GM12873 (cell line): Measurements from ENCODE around the gene OPRL1.
A peak's percentile ranks its signal among the peaks of the same experiment; 100 is the strongest.

Experiments used
- TF ChIP-seq, protein P1 (sequence below): IDR thresholded peaks from 2 replicates; pipeline ENCODE4 v1.5.1; 2012; ENCODE audit warnings: low read depth, mild to moderate bottlenecking, moderate library complexity, low read length, control low read depth; ENCODE audit not compliant: insufficient read depth; ENCODE audit errors: missing control alignments

OPRL1 gene

DNA sequence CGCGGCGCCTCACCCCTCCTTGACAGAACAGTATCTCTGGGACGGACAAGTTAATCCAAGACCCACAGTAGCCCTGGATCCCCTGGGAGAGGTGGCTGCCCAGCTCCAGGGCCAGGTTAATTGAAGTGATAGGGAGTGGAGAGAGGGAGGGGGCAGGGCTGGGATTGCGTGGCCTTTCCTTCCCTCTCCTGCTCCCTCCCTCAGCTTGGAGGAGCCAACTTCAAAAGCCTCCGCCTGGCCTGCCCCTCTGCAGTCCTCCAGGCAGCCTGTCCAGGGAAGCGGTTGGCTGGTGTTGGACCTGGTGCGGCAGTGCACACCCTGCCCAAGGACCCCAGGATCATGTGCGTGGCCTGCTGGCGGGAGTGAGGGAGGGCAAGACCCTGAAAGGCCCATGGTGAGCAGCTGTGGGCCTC, 43.9 kb upstream of the OPRL1 start, which contains the start of gene C20orf204:
C20orf204 (plus strand) TSS at position 250 of the 413 bp plus-strand sequence; CDS start at position 392, 142 bp downstream.
- TF ChIP-seq, protein P1, sequence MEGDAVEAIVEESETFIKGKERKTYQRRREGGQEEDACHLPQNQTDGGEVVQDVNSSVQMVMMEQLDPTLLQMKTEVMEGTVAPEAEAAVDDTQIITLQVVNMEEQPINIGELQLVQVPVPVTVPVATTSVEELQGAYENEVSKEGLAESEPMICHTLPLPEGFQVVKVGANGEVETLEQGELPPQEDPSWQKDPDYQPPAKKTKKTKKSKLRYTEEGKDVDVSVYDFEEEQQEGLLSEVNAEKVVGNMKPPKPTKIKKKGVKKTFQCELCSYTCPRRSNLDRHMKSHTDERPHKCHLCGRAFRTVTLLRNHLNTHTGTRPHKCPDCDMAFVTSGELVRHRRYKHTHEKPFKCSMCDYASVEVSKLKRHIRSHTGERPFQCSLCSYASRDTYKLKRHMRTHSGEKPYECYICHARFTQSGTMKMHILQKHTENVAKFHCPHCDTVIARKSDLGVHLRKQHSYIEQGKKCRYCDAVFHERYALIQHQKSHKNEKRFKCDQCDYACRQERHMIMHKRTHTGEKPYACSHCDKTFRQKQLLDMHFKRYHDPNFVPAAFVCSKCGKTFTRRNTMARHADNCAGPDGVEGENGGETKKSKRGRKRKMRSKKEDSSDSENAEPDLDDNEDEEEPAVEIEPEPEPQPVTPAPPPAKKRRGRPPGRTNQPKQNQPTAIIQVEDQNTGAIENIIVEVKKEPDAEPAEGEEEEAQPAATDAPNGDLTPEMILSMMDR, result no peak

DNA sequence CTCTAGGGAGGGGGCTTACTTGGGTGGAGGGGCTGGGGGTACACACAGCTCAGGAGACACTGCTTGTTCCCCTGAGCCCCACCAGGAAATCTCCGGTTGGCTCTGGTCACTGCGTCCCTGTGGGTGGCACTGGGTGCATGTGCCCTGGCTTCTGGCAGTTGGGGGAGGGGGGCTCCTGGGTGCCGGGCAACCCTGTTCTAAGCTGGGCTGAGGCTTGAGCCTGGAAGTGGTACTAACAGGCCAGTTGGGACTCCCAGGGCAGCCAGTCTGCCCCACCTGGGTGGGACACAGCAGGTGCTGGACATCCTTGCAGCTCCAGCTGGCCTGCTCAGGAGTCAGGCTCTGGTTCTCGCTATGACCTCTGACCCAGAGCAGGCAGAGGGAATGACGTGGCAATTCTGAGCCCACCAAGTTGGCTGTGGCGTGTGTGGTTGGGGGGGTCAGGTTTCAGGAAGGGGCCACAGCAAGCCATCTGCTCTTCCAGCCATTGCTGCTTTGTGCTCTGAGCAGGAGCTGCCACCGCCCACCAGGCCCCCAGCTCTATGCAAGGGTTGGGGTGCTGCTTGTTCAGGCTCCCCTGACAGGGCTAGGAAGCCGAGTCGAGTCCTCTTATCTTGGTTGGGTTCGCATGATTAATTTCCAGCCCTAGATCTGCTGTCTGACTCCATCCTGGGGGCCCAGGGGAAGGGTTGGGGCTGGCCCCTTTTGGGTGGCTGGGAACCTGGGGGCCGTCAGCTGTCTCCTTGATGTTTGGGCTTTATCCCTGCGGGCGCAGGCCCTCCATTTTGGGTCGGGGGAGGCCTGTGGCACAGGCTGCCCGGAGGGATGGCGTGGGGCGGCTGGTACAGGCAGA, 43.3 kb upstream of the OPRL1 start:
- TF ChIP-seq, protein P1, result no peak

DNA sequence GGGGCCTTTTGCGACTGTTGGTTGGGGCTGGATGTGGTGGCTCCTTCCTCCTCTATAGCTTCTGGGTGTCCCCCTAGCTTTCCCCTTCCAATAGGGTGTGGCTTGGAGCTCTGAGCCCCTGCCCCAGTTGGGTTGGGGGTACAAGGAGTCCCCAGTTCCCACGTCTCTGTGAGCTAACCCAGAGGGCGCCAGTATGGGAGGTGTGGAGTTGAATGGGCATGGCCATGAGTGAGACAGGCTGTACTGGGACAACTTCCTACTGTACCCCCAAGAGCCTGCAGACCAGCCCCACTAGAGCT, 42.7 kb upstream of the OPRL1 start:
- TF ChIP-seq, protein P1, result no peak

DNA sequence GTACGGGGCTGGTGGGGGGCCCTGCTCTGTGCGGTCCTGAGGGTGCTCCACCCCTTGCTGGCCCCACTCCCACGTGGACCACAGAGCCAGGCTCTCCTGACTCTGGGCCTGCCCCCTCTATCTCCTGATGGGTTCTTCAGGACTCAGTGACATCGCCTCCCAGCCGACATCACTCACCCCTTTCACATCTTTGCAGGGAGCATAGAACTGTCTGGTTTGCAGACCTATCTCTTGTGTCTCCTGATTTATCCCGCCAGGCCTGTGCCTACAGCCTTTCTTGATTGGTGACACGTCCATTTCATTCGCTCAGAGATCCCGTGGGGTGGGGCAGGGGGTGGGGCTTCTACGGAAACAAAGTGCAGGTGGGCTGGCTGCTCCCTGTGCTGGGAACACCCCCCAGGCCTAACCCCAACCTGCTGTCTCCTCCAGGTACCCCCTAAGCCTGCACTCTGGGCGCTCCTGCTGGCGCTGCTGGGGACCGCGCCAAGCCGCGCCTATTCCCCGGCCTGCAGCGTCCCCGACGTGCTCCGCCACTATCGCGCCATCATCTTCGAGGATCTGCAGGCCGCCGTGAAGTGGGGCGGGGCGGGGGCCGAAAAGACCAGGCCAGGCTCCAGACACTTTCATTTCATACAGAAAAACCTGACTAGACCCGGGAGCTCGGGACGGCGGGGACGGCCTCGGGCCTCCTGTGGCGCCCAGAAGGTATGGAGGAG, 42.2 kb upstream of the OPRL1 start:
- TF ChIP-seq, protein P1, result no peak

DNA sequence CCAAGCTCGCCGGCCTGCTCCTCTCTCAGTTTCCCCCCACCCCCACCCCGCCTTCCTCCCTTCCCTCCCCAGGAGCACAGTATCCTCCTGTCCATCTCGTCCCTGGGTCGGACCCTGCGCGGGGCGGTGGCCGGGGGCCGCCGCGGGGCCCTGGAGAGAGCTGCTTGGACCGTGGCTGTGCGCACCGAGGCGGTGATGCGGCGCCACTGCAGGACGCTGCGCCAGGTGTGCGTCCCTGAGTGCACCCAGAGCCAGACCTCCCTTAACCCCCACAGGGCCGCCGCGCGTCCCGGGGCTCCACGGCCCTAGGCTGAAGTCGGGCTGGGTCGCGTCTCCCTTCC, 41.7 kb upstream of the OPRL1 start:
- TF ChIP-seq, protein P1, result no peak

DNA sequence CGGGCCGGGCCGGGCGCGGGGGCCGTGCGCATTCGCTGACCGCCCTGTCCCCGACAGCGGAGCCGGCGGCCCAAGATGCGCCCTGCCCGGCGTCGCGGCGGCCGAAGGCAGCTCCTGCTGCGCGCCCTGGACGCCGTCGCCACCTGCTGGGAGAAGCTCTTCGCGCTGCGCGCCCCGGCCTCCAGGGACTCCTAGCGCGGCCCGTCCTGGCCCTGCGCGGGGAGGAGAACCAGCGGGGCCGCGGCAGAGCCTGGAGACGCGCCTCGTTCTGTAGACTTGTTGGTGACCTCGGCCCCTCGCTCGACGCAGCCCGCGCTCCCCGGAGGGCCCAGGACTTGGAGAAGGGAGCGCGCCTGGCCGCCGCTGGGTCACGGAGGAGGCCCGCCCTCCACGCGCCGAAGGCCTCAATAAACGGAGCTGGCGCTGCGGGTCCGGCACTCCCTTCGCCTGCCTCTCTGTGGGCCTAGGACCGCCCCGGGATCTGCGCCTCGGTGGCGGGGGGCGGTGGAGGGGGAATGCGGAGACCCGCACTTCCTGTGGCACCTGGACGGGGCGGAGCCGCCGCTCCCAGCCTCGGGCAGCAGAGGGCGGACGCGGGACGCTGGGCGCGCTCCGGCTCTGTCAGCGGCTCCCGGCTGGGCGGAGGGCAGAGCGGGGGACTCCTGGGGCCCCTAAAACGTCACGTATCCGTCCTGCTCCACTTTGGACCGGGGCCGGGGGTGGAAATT, 41.2 kb upstream of the OPRL1 start:
- TF ChIP-seq, protein P1, result peak; percentile 74
